Muscle layer of duodenum (tissue), 2 donors: ENCODE results near the gene HUNK.
A peak's percentile ranks its signal among the peaks of the same experiment; 100 is the strongest.

Experiments
- H3K27ac ChIP-seq: one replicate; pipeline ENCODE4 v1.7.0; 2013; ENCODE audit warnings: mild to moderate bottlenecking, low read length
- H3K27me3 ChIP-seq: one replicate; pipeline ENCODE4 v1.7.0; 2013; ENCODE audit warnings: low read depth, mild to moderate bottlenecking, control low read depth, low read length
- H3K36me3 ChIP-seq, 2 donors: one replicate each; pipeline ENCODE4 v1.7.0; 2013; ENCODE audit warnings: low read length in 2 of 2, control low read depth in 1 of 2, mild to moderate bottlenecking in 1 of 2; ENCODE audit not compliant: insufficient read depth in 2 of 2, control insufficient read depth in 1 of 2
- H3K4me1 ChIP-seq, 2 donors: one replicate each; pipeline ENCODE4 v1.7.0; 2013; ENCODE audit warnings: low read length in 2 of 2, mild to moderate bottlenecking in 2 of 2, control low read depth in 1 of 2, moderate library complexity in 1 of 2; ENCODE audit not compliant: insufficient read depth in 2 of 2, control insufficient read depth in 1 of 2
- H3K4me3 ChIP-seq, 2 donors: one replicate each; pipeline ENCODE4 v1.7.0; 2013; ENCODE audit warnings: low read length in 2 of 2, low read depth in 1 of 2, mild to moderate bottlenecking in 1 of 2
- H3K9me3 ChIP-seq, 2 donors: one replicate each; pipeline ENCODE4 v1.7.0; 2013; ENCODE audit warnings: low read length in 2 of 2, control low read depth in 1 of 2, mild to moderate bottlenecking in 1 of 2; ENCODE audit not compliant: control insufficient read depth in 1 of 2
- donor health status: healthy.

The HUNK gene

DNA sequence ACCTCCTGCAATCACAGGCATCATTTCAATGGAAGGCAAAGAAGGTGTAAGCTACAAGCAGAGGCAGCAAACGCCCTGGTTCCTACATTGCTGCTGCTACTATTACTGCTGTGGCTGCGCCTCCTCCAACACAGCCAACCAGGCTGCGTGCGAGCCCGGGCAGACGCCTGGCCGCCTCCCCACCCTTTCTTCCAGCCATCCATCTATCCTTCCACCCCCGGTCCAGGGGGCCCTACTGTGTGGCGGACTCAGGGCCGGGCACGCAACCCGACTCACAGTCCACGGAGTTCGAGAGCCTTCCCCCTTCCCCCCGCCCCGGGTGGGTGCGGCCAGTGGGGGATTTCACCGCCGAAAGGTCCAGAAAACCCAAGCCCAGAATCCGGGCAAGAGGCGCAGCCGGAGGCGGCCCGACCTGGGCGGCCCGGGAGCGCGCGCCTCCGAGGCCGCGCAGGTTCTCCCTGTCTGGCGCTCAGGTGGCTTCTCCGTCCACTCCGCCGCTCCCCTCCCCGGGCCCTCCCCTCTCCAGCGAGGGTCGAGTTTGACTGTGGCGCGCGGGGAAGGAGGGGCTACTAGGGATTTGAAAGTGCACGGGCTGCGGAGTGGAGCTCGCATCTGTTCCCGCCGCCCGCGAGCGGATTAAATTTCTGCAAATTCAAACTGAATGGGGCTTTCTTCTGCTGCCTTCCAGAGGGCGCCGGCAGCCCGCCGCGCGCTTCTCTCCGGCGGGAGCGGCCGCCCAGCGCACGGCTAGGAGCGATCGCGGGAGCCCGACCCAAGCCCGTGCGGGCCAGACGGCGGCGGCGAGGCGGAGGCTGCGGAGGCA is at the start of gene HUNK:
Gene HUNK (plus strand): TSS at position 569 of the 823 bp plus-strand sequence. CDS start 655 bp downstream, outside the sequence.
- peaks cover 0 to 22% of the 10 kb centered on the region in 2 donors for H3K4me1 ChIP-seq
- H3K27me3 ChIP-seq, result peaks cover 4% of the 10 kb centered on the region
- no peaks in the 10 kb centered on the region for H3K9me3 ChIP-seq
- H3K36me3 ChIP-seq, result no peaks in the 10 kb centered on the region
- H3K27ac ChIP-seq, result no peak within 1 kb of the TSS
- peak within 1 kb of the TSS; percentile 52 to 80 for H3K4me3 ChIP-seq

DNA sequence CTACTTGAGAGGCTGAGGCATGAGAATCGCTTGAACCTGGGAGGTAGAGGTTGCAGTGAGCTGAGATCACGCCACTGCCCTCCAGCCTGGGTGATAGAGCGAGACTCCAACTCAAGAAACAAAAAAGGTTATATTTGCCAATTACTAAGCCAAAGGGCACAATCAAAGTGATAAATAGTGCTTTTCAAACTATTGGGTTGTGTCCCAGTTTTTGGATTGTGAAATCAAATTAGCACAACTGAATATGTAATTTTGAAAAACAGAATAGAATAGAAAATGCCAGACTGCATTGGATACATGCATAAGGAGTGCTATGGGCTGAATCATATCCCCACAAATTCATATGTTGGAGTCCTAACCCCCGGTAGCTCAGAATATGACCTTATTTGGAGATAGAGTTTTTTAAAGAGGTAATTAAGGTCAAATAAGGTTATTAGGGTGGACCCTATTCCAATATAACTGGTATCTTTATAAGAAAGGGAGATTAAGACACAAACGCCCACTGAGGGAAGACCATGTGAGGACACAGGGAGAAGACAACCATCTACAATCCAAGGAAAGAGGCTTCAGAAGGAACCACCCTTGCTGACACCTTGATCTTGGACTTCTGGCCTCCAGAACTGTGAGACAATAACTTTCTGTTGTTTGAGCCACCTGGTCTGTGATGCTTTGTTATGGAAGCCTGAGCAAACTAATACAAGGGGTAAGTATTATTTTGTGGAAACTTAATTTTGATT is 42.9 kb upstream of the HUNK start:
- Histone ChIP-seq H3K4me3 (no peak overlapping the region), H3K27me3 (no peaks in the 10 kb centered on the region), H3K36me3 (no peaks in the 10 kb centered on the region), H3K27ac (no peak overlapping the region), H3K9me3 (no peaks in the 10 kb centered on the region), H3K4me1 (peaks cover 0 to 7% of the 10 kb centered on the region in 2 donors)

DNA sequence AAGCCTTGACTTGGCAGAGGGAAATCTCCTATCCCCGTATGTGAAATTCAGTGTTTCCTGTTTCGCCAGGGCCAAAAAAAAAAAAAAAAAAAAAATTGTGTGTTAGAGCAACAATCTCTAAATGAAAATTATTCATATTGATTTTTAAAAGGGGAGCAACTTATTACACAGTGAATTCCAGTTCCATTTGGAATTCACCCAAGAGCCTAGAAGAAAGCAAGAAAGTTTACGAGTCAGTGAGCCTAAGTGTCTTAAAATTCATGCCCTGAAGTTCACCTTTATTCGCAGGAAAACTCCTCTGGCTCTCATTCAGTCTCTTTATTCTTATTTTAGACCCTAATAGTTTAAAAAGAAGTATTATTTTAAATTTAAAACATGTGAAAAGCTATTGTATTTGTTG is 42.1 kb upstream of the HUNK start:
- Histone ChIP-seq H3K27me3 (no peaks in the 10 kb centered on the region), H3K27ac (no peak overlapping the region), H3K4me1 (peaks cover 0 to 7% of the 10 kb centered on the region in 2 donors), H3K9me3 (no peaks in the 10 kb centered on the region), H3K36me3 (no peaks in the 10 kb centered on the region), H3K4me3 (no peak overlapping the region)

DNA sequence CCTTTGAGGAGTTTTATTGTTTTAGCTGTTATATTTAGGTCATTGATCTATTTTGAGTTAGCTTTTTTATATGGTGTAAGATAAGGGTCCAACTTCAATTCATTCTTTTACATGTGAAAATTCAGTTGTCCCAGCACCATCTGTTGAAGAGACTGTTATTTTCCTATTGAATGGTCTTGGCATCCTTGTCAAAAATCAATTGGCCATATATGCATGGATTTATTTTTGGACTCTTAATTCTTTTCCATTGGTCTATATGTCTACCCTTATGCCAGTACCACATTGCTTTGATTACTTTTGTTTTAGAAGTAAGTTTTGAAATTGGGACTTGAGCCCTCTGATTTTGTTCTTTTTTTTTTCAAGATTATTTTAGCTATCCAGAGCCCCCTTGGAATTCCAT is 35.8 kb upstream of the HUNK start:
- no peaks in the 10 kb centered on the region for H3K4me1 ChIP-seq
- no peaks in the 10 kb centered on the region for H3K36me3 ChIP-seq
- H3K9me3 ChIP-seq, result no peaks in the 10 kb centered on the region
- no peak overlapping the region for H3K4me3 ChIP-seq
- no peaks in the 10 kb centered on the region for H3K27me3 ChIP-seq
- no peak overlapping the region for H3K27ac ChIP-seq

DNA sequence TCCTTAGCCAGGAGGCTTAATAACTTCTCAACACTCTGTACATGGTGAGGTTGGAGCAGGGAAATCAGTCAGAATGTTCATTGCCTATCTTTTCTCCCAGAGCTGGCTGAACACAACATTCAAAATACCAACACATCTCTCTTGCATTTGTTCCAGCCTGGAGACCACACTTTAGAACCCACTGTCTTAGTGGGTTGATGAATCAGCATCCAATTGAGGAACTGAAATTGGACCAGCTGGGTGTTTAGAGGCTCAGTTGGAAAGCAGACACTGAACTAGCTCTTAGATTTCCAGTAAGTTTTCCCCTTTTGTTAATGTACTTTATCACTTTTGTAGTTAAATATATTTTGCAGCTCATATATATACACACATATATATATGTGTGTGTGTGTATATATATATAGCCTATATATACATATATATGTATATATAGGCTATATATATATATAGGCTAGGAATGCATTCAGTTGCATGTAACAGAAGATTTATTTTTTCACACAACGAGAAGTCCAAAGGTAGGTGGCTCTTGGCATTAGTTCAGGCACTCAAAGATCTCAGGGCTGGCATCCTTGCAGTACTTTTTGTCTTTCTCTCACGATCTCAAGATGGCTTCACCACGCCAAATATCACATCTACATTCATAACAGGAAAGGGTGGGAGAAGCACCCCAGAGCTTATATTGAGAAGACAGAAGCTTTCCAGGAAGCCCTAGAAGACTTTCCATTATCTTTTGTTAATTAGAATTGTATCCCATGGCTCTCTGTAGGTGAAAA is 35.0 kb upstream of the HUNK start:
- H3K9me3 ChIP-seq, result no peaks in the 10 kb centered on the region
- H3K4me1 ChIP-seq, result no peaks in the 10 kb centered on the region
- H3K27ac ChIP-seq, result no peak overlapping the region
- H3K4me3 ChIP-seq, result no peak overlapping the region
- no peaks in the 10 kb centered on the region for H3K27me3 ChIP-seq
- H3K36me3 ChIP-seq, result no peaks in the 10 kb centered on the region

DNA sequence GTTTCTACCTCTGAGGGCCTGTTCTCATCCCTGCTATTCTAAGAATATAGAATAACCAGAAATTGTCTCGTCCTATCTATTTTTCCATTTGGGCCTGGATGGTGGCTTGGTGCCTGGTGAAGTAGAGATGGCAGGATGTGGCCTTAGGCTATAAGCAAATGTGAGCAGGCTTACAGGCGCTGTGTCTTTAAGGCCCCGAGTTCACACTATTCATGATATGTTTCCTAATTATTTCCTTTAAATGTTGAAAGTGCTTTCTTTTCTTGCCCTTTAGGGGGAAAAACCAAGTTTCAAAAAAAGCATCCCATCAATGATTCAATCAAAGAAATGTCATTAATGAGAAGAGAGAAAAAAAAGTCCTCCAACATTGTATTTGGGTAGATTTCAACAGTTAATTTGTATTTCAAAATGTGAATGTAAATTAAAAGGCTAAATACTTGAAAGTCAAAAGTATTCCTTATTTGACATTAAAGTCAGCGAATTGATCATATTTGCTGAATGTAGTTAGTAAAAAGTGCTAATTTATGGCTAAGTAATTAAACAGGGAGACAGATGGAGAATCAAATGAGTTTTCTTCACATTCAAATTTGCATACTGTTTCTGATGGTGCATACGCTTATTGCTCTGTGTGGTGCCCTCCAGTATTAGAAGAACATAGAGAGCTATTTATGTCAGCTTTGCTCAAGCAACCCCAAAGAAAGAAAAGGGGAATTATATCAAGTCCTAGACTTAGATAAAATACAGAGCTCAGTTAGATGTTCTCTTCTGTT is 34.0 kb upstream of the HUNK start:
- H3K4me3 ChIP-seq, result no peak overlapping the region
- H3K27me3 ChIP-seq, result no peaks in the 10 kb centered on the region
- H3K4me1 ChIP-seq, result no peaks in the 10 kb centered on the region
- H3K36me3 ChIP-seq, result no peaks in the 10 kb centered on the region
- no peaks in the 10 kb centered on the region for H3K9me3 ChIP-seq
- H3K27ac ChIP-seq, result no peak overlapping the region

DNA sequence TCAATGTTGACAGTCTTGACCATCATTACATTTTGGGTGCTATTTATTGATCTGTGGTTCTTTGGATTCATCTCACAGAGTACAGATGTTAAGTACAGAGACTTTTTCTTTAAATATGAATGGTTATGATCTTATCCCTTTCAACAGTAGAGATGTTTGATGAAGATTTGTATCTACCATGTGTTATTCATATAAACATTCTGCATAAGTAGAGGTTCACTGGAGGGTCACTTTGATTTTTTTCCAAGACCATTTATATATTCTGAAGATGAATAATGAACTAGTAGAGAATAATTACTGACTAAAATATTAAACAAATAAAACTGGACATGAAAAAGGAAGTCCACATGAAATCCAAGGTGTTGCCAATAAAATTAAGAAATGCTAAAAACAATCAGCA is 28.6 kb upstream of the HUNK start:
- no peak overlapping the region for H3K27ac ChIP-seq
- H3K36me3 ChIP-seq, result no peaks in the 10 kb centered on the region
- H3K4me1 ChIP-seq, result no peaks in the 10 kb centered on the region
- H3K27me3 ChIP-seq, result no peaks in the 10 kb centered on the region
- no peak overlapping the region for H3K4me3 ChIP-seq
- no peaks in the 10 kb centered on the region for H3K9me3 ChIP-seq

DNA sequence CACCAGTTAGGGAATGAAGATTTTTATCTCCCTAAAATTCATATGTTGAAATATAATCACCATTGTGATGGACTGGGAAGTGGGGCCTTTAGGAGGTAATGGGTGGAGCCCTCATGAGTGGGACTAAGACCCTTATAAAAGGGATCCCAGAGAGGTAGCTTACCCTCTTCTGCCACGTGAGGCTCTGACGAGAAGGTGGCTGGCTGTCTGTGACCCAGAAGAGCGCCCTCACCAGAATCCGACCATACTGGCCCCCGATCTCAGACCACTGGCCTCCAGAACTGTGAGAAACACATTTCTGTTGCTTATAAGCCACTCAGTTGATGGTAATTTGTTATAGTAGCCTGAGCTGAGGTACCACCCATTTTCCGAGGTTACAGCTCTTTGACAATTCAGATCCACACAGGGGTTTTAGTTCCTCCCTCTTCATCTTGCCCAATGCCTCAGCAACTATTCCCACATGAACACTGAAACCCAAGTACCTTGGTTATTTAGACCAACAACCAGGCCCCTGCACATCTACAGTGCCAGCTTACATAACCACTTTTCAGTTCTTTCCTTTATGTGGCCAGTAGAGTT is 27.6 kb upstream of the HUNK start:
- no peaks in the 10 kb centered on the region for H3K36me3 ChIP-seq
- no peaks in the 10 kb centered on the region for H3K4me1 ChIP-seq
- no peaks in the 10 kb centered on the region for H3K27me3 ChIP-seq
- H3K27ac ChIP-seq, result no peak overlapping the region
- no peak overlapping the region for H3K4me3 ChIP-seq
- H3K9me3 ChIP-seq, result no peaks in the 10 kb centered on the region

DNA sequence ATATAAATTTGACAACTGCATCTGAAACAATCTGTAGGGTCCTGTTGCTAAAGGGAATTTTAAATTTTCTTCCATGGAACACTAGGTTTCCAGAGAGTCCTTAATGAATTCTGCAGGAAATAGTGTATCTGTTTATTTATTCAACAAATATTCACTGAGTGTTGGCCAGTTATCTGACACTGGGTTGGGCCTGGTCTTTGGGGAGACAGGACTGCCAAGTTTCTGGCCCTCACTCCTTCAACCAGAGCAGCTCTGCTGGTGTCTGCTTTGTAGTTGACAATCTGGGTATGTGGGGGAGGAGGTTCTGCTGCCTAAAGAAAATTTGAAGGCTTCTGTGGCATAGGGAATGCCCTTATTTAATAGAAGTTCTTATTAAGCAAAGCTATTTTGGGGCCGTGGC is 26.1 kb upstream of the HUNK start:
- H3K27me3 ChIP-seq, result no peaks in the 10 kb centered on the region
- H3K36me3 ChIP-seq, result no peaks in the 10 kb centered on the region
- no peak overlapping the region for H3K27ac ChIP-seq
- no peak overlapping the region for H3K4me3 ChIP-seq
- no peaks in the 10 kb centered on the region for H3K4me1 ChIP-seq
- no peaks in the 10 kb centered on the region for H3K9me3 ChIP-seq

DNA sequence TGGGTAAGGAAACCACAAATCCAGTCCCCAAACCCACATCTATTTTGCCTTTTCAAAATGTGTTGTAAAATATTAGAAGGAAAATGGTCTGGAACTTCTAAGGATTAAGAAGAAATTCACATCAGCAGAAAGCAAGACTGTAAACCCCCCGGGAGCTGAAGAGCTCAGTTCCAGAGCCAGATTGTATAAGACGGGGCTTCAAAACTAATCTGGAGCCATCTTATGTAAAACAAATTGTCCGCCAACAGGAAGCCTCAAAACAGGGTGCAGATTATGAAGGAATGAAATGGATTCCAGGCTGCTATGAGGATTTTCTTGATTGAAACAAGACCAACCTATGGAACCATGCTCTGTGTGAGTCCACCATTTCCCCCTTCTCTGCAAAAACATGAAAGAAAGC is 25.1 kb upstream of the HUNK start:
- Histone ChIP-seq H3K36me3 (no peaks in the 10 kb centered on the region), H3K4me1 (no peaks in the 10 kb centered on the region), H3K9me3 (no peaks in the 10 kb centered on the region), H3K4me3 (no peak overlapping the region), H3K27ac (no peak overlapping the region), H3K27me3 (no peaks in the 10 kb centered on the region)
